GM21723 (cell line): Measurements from ENCODE around the gene ZNF138.

Experiments
- ATAC-seq: cut with Tn5 transposase; IDR thresholded peaks from one replicate; pipeline ENCODE4 v1.9.1; 2021; ENCODE audit warnings: mild to moderate bottlenecking, moderate library complexity; ENCODE audit not compliant: unreplicated experiment

ZNF138 gene

DNA sequence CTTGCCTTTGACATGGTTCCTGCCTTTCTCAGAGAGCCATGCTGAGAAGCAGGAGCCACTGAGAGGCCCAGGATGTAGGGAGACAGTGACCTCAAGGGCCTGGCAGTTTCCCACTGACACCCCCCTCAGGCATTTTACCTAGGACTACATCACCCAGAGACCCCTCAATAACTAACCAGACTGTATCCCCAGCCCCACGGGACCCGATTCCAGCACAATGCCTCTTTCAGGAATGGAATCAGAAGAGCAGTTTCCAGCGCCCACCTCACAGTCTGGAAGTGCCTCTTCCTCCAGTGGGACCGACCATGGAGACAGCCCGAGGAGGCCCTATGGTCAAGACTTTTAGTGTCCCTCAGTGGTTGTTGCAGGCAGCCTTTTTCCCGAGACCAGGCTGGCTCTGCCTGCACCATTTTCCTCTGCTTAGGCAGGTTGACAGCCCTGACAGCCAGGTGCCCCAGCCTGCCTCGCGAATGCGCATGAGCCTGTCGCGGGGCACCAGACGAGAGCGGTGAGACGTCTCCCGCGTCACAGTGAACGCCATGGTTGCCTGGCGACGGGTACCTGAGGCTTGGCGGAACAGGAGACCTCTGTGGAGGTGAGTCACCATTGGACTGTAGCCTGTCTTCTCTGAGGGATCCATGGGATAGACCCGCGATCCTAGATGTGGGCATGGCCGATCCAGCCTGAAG lies 80.5 kb downstream of the ZNF138 start:
- ATAC-seq, result no peak

DNA sequence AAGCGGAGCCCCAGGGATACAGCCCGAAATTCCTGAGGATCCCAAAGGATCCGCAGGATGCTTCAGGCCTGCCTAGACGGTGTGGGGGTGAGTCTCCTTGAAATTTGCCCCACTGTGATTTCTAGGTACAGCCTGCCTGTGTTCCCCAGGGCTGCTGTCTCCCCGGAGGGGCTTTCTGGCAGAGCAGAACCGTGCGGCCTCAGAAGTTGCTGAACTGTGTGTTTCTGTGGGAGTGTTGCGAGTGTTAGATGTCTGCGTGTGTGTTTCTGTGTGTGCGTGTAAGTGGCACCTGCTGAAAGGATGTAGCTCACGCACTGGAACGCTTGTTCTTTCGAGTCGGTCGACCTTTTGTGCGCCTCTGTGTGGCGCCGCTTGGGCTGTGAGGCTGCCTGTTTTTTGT lies 81.0 kb downstream of the ZNF138 start:
- no peak for ATAC-seq

DNA sequence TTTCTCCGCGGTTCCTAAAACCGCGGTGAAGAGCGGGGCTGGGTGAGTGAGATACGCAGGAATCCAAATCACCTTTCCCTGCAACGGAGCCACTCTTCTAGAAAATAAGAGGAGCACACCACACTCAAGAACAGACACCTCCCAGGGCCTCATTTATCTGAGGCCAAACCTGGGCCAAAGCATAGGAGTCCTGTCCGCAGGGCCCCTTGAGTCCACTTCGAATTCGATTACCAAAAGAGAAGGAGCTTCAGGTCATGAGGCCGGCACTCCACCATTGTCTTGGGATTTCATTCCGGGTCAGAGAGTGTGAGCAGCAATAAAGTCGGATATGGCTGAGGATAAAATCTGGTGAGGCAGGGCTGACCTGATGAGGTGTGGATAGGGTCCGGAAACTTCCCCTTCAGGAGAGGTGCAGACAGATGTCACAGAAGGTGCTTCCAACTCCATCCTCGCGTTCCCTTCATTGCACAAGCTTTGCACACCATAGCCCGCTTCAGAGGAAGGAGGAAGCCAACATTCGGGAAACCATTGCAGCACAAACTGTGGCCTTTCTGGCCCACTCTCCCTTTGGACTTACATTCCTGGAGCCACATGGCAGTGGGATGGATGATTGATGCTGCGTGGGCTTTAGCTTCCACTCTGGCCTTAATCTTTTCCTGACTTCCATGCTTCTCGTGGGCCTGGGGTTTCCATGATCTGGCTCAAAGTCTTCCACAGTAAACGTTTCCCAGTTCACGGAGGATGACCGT lies 81.6 kb downstream of the ZNF138 start:
- no peak for ATAC-seq

DNA sequence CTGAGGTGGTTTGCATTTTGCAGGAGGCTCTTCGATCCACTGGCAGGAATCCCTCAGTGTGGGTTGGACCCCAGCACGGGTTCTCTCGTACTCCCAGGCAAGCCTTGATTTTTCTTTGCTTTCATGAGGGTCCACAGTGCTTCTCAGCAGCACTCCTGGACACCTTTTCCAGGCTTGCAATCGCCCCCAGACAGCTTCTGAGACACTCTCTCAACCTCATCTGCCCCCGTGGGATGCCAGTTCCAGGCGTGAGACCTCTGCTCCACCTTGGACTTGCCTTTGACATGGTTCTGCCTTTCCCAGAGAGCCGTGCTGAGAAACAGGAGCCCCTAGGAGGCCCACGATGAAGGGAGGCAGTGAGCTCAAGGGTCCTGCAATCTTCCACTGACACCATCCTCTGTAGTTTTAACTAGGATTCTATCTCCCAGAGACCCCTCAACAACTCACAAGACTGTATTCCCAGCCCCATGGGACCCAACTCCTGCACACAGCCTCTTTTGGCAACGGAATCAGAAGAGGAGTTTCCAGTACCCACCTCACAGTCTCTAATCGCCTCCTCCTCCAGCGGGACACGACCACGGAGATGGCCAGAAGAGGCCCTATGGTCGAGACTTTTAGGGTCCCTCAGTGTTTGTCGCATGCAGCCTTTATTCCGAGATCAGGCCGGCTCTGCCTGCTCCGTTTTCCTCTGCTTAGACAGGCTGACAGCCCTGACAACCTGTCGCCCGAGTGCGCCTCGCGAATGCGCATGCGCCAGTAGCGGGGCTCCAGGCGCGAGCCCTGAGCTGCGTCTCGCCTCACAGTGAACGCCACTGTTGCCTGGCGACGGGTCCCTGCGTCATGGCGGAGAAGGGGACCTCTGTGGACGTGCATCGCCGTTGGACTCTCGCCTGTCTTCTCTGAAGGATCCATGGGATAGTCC lies 82.8 kb downstream of the ZNF138 start:
- no peak for ATAC-seq

DNA sequence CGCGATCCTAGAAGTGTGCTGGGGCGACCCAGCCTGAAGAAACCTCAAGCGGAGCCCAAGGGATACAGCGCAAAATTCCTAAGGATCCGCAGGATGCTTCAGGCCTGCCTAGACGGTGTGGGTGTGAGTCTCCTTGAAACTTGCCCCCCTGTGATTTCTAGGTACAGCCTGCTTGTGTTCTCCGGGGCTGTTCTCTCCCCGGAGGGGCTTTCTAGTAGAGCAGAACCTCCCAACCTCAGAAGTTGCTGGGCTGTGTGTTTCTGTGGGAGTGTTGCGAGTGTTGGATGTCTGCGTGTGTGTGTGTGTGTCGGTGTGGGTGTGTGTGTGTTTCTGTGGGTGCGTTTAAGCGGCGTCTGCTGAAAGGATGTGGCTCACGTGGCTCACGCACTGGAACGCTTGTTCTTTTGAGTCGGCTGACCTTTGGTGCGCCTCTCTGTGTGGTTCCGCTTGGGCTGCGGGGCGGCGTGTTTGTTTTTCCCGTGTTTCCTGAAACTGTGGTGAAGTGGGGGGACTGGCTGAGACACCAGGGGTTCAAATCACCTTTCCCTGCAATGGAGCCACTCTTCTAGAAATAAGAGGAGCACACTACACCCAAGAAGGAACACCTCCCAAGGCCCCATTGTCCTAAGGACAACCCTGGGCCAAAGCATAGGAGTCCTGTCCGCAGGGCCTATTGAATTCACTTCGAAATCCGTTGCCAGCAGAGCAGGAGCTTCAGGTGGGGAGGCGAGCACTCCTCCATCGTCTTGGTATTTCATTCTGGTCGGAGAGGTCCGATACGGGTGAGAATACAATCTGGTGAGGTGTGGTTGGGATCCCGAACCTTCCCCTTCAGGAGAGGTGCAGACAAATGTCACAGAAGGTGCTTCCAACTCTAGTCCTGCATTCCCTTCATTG lies 83.7 kb downstream of the ZNF138 start:
- ATAC-seq, result no peak

DNA sequence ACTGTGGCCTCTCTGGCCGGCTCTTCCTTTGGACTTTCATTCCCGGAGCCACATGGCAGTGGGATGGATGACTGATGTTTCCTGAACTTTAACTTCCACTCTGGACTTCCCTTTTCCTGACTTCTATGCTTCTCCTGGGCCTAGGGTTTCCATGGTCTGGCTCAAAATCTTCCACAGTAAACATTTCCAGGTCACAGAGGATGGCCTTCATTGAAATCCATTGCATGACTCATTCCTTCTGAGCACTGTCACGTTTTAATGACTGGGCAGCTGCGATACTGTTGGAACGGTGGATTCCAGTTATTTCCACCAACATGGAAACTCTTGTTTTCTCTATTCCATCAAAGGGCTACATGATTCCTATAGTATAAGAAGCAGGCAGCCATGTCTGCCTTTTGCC lies 84.5 kb downstream of the ZNF138 start:
- ATAC-seq, result no peak

DNA sequence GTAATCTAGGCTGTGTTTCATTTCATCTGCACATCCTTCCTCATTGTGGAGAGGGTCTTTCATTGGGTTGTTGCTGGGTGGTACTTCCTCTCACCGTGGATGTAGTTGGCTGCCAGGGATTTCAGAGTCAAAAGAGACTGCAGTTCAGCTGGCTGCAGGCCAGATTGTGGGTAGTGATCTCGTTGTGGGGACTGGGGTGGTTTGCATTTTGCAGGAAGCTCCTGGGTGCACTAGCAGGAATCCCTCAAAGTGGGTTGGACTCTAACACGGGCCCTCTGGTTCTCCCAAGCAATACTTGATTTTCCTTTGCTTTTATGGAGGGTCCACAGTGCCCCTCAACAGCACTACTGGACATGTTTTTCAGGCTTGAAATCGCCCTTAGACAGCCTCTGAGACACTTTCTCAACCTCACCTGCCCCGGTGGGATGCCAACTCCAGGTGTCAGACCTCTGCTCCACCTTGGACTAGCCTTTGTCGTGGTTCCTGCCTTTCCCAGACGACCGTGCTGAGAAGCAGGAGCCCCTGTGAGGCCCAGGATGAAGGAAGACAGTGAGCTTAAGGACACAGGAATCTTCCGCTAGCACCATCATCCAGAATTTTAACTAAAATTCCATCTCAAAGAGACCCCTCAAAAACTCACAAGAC lies 85.0 kb downstream of the ZNF138 start:
- no peak for ATAC-seq

DNA sequence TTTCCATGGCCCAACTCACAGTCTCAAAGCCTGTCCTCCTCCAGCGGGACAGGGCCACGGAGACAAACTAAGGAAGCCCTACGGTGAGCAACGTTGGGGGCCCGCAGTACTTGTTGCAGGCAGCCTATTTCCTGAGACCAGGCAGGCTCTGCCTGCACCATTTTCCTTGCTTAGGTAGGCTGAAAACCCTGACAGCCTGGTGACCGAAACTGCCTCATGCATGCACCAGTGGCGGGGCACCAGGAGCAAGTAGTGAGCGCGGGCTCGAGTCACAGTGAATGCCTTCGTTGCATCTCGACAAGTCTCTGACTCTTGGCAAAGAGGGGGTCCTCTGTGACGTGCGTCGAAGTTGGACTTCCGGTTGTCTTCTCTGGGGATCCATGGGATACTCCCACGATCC lies 85.6 kb downstream of the ZNF138 start:
- ATAC-seq, result no peak

DNA sequence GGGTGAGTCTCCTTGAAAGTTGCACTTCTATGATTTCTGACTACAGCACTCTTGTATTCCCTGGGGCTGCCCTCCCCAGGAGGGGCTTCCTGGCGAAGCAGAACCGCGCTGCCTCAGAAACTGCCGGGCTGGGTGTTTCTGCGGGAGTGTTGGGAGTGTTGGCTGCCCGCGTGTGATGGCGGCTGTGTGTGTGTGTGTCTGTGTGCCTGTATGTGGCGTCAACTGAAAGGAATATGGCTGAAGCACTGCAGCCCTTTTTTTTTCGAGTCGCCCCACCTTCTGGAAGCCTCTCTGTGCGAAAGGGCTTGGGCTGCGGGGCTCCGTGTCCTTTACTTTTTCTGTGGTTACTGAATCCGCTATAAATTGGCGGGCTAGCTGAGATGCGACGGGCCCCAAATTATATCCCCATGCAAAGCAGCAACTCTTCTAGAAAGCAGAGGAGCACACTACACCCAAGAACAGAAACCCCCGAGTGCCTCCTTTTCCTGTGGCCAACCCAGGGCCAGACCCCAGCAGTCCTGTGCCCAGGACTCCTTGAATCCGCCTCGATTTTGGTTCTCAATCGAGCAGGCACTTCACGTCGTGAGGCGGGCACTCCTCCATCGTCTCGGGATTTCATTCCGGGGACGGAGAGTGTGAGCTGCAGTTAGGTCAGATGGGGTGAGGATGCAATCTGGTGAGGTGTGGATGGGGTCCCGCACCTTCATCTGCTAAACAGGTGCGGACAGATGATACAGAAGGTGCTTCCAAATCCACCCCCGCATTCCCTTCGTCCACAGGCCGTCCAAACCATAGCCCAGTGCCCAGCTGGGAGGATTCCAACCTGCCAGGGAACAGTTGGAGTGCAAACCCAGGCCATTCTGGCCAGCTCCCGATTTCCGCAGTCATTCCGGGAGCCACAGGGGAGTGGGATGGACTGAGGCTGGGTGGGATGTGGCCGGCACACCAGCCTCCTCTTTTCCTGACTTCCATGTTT lies 86.4 kb downstream of the ZNF138 start:
- no peak for ATAC-seq

DNA sequence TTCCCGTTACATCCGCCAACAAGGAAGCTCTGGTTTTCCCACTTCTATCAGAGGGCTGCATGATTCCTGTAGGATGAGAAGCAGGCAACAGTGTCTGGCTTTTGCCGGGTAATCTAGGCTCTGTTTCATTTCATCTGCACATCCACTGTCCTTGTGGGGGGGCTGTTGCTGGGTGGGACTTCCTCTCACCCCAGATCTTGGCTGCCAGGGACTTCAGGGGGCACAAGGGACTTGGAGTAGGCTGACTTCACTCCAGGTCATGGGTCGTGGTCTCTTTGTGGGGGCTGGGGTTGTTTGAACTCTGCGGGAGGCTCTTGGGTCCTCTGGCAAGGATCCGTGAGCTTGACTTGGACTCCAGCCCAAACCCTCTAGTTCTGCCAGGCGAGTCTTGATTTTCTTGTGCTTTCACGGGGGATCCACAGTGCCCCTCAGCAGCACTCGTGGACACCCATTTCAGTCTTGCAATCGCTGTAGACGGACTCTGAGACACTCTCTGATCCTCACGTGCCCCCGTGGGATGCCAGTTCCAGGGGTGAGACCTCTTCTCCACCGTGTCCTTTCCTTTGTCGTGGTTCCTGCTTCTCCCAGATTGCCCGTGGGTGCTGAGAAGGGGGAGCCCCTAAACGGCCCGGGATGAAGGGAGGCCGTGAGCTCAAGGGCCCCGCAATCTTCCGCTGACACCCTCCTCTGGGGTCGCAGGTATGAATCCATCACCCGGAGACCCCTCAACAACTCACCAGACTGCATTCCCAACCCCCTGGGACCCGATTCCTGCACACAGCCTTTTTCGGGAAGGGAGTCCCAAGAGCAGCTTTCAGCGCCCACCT lies 87.4 kb downstream of the ZNF138 start:
- ATAC-seq, result no peak

DNA sequence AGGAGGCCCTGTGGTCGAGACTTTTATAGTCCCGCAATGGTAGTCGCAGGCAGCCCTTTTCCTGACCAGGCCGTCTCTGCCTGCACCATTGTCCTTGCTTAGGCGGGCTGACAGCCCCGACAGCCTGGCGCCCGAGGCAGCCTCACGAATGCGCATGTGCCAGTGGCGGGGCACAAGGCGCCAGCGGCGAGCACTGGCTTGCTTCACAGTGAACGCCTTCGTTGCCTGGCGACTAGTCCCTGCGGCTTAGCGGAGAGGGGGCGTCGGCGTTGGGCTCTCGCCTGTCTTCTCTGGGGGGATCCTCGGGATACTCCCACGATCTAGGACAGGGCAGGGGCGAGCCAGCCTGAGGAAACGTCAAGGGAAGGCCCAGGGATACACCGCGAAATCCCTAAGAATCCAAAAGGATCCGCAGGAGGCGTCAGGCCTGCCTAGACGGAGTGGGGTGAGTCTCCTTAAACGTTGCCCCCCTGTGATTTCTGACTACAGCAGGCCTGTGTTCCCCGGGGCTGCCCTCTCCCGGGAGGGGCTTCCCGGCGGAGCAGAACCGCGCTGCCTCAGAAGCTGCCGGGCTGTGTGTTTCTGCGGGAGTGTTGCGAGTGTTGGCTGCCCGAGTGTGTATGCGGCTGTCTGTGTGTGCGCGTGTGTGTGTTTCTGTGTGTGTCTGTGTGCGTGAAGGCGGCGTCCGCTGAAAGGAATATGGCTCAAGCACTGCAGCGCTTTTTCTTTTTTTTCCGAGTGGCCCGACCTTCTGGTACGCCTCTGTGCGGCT lies 88.3 kb downstream of the ZNF138 start:
- ATAC-seq, result no peak
